ENCODE data around the gene LARP4.
A peak's percentile ranks its signal among the peaks of the same experiment; 100 is the strongest.
"Not testable (repeated sequence)": the region's sequence is repeated elsewhere in the genome, so short reads cannot be mapped to it uniquely, and the experiment has no call there.

Gene LARP4

DNA sequence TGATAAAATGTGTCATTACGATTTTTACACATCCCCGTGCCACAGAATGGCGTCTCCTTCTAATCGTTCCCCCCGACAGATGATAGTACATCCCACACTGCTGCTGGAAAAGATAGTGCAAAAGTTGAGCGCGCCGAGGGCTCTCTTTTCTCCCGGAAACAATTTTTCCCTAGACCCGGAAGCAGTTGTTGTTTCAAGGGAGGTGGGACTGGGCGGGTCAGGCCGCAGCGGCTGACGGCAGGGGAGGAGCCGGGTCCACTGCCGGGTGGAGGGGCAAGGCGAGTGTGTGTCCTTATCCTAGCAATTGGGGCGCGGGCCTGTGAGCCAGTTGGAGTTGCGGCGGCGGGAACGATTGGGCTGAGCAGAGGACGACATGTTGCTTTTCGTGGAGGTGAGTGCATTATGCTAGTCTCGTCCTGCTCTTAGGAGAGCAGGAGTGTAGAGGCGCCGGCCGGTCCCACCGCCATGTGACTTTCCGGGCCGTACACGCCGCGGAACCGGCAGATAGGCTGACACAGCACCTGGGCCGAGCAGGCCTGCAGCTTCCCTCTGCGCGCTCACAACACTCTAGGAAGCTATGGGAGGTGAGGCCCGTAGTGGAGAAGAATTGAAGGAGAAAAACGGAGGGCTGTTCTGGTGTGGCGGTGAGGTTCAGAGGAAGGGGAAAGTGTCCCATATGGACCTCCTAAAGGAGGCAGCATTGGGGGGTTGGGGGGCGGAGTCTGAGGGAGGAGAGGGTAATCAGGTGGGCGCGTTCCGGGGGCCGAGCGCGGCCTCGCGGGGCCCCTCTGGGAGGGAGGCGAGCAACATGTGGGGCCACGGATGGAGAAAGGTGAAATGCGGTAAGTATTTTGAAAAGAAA lies at the start of gene LARP4:
Gene LARP4 (plus strand): TSS at position 248 of the 862 bp plus-strand sequence. CDS start 126 bp downstream, at position 374.
- peak; percentile 98 for DNase-seq (ENCODE audit: low spot score)

DNA sequence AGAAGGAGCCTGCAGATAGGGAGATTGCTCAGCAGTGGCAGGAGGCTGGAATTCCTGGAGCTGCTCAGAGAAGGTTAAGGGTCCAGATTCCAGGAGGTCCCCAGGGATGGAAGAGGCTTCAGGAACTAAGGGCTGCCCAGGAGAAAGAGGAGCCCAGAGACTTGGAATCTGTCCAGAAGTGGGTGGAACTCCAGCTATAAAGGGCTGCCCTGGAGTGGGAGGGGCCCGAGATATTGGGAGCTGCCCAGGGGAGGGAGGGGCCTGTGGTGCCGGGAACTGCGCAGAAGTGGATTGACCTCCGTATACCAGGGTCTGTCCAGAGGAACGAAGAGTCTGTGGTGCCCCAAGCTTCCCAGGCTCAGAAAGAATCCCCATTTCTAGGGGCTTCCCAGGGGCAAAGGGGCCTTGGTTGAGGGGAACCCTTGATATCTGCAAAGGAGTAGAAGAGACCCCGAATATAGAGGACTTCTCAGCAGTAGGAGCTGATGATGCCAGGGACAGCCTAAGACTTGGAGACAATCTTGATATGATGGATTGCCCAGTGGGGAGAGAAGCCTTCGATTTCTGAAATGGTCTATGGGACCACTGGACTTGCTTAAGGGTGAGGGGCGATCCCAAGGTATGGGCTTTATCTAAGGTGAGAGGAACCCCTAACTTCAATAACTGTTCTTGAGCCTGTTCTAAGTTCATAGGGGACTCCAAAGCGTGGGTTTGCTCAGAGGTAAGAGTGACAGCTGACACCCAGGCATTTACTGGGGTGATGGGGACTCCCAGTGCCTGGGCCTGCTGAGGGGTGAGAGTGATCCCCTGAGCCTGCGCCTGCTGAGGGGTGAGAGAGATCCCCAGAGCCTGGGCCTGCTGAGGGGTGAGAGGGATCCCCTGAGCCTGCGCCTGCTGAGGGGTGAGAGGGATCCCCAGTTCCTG lies 49.3 kb upstream of the LARP4 start:
- DNase-seq (ENCODE audit: low spot score): no peak

DNA sequence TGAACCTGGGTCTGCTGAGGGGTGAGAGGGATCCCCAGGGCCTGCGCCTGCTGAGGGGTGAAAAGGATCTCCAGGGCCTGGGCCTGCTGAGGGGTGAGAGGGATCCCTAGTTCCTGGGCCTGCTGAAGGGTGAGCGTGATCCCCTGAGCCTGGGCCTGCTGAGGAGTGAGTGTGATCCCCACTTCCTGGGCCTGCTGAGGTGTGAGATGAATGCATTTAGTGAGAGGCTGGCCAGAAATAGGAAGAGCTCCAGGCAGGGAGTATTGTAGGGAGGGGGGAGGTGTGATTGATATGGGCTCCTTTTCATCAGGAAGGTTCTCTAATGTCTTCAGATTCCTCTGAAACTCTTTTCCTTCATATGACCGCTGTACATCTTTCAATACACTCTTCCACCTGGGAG lies 47.3 kb upstream of the LARP4 start:
- DNase-seq (ENCODE audit: low spot score): no peak

DNA sequence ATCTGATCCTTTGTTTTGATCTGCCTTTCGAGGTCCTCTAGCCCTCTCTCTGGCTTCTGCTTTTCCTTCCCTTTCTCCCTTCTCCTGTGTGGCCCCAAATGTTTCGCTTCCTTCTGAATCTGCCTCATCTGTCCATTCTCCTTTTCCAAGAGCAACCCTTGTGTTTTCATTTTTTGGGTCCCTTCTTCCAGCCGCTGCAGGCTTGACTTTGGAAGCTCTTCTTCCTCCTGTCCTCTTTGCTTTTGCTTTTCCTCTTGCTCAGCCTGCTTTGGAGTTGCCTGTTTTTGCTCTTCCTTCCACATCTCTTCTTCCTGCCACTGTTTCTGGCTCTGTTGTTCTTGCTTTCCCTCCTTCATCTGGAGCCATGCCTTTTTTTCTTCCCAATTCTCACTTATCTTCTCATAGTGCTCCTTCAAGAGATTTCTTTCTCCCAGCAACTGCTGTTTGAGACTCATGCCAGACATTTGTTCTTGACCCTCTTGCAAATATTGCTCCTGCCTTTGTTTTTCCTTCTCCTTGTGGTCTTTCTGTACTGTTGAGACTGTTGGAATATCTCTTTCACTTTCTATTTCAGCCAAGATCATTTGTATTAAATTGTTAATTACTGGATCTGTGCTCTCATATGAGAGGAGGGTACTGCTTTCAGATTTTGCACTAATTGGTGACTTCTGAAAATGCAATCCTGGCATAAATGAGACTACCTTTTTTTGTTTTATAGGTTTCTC lies 46.7 kb upstream of the LARP4 start:
- DNase-seq (ENCODE audit: low spot score): no peak

DNA sequence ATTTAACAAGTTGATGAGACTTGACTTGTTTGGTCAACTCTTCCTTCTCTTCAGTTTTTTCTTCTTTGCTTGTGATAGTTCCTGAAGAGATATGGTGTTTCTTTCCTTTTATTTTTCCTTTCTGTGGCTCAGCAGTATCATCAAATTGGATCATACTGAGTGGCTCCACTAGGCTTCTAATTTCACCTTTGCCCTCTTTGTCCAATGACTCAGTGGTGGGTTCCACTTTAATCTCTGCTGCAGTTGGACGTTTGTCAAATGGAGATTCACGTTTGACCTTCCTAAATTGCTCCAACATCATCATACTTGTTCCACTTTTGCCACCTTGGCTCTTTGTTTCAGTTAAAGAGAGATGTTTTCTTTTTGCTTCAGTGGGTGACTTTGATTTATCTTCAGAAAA lies 45.8 kb upstream of the LARP4 start:
- DNase-seq (ENCODE audit: low spot score): no peak

DNA sequence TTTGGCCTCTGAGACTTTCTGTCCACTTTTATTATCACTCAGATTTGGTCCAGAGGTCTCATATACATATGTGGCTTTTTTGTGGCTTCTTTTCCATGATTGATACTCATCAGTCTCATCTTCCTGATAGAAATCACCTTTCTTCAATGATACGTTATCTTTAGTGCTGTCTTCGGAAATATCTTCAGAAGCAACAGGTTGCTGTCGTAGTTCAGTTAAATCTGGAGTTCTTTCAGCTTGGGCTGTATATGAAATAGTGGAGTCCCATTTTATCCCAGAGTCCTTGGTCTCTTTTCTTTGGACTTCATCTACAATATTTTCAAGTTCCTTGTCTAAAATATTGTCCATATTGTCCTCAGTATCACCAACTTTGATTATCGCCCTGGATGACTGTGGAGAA lies 45.3 kb upstream of the LARP4 start:
- no peak for DNase-seq (ENCODE audit: low spot score)

DNA sequence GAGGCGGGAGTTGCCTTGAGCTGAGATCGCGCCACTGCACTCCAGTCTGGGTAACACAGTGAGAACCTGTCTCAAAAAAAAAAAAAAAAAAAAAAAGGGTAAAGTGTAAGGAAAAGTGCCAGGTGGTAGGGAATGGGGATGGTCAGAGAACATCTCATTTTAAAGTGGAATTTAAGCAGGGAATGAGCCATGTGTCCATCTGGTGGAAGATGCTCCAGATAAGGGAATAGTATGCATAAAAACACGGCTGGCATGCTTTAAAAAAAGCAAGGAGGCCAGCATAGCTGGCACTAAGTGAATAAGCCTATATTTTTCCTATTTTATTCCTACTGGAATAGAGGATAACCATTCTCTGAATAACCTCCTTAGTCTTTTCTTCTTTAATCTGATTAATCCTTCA lies 38.0 kb upstream of the LARP4 start:
- DNase-seq (ENCODE audit: low spot score): no peak

DNA sequence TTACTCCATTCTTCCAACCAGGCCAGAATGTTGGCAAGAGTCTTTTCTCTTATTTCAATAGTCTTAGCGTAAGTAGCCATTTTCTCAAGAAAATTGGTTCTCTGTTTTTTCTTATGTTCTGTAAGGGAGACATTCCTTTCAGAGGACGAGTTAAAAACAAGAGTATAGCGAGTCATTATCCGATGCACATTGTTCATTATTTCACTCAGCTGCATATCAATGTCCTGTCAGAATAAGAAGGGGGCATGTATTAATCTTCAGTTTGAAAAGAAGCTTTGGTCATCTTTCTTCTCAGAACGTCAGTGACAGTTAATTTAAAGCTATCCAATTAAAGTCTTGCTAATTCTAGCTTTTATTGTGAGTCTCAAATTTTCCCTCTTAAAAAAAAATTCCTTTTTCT lies 37.5 kb upstream of the LARP4 start:
- DNase-seq (ENCODE audit: low spot score): no peak

DNA sequence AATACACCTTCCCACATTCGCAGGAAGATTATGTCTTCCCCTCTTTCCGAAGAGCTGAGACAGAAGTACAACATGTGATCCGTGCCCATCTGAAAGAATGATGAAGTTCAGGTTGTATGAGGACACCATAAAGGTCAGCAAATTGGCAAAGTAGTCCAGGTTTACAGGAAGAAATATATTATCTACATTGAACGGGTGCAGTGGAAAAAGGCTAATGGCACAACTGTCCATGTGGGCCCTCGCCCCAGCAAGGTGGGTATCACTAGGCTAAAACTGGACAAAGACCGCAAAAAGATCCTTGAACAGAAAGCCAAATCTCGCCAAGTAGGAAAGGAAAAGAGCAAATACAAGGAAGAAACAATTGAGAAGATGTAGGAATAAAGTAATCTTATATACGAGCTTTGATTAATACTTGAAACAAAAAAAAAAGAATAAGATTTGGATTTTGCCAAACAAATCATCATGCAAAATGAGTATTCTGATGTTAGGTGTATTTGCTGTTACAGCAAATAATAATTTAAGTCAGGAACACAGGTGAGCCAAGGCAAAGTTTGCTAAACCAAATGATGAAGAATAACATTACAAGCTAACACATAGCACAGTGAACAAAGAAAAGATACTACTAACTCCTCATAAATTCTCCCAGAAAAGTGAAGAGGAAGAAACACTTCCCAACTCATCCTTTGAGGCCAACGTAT lies 34.8 kb upstream of the LARP4 start:
- no peak for DNase-seq (ENCODE audit: low spot score)

DNA sequence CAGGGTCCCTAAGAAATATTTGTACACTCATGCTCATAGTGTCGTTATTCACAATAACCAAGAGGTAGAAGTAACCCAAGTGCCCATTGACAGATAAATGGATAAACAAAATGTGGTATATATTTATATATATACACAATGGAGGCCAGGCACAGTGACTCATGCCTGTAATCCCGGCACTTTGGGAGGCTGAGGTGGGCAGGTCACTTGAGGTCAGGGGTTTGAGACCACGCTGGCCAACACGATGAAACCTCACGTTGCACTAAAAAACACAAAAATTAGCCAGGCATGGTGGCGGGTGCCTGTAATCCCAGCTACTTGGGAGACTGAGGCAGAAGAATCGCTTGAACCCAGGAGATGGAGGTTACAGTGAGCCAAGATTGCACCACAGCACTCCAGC lies 30.0 kb upstream of the LARP4 start:
- DNase-seq (ENCODE audit: low spot score): not testable (repeated sequence)

DNA sequence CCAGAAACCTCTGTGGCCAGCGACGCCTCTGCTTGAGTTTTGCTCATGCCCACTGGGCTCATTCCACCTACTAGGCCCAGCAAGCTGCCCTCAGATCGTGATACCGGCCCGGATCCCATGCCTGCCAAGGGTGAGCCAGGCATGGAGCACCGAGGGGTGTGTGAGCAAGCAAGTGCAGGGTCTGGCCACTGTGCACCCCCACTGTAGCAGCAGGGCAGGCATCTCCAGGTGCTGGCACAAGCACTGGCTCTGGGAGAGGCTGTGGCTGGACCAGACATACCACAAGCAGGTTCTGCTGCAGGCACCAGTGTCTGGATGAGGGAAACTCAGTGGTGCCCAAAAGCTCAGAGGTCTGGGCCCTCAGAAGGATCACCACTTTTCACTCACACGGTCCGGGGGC lies 24.9 kb upstream of the LARP4 start:
- no peak for DNase-seq (ENCODE audit: low spot score)

DNA sequence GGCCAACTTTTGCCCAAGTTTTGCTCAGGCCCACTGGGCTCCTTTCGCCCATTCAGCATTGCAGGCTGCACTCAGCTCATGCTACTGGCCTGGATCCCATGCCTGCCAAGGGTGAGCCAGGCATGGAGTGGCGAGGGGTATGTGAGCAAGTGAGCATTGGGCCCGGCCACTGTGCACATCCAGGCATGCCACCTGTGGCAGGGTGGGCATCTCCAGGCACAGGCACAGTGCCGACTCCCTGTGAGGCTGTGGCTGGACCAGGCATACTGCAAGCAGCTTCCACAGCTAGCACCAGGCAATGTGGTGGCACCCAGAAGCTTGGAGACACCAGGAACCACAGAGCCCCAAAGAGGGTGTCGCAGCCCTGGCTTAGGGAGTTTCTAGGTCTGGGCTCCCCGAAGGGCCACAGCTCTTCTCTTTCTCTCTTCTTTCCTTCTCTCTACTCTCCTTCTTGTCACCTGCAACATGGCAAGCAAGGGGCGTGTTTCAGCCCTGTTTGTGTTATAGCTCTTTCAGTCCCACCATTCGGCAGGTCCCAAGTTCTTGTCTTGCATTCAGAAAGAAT lies 19.8 kb upstream of the LARP4 start:
- DNase-seq (ENCODE audit: low spot score): no peak

DNA sequence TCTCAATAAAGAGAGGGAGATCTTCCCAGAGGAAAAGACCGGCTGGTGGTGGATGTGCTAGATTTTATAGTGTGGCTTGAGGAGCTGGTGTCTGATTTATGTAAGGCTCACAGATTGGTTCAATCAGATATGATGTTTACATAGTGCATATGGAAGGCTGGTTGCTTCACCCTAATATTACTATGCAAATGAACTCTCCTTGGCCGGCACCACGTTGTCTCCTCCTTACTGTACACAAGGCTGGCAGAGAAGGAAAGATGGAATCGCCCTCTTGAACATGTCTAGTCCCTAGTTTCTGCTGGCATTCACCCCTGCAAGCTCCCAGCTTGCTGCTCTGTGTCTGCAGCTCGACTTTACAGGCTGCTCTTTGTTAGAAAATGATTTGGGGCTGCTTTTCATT lies 13.2 kb upstream of the LARP4 start:
- DNase-seq (ENCODE audit: low spot score): peak; percentile 22

DNA sequence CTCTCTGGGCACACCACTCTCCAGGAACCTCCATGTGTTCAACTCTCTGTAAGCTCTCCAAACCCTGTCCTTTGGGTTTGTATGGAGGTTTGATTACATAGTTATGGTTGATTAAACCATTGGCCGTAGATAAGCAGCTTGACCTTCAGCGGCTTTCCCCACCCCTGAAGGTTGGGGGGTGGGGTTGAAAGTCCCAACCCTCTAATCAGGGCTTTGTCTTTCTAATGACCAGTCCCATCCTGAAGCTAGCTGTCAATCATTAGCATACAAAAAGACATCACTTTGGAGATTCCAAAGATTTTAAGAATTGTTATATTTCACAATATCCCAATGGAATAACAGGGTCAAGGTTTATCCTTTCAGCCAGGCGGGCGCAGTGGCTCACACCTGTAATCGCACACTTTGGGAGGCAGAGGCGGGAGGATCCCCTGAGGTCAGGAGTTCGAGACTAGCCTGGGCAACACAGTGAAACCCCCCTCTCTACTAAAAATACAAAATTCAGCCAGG lies 12.7 kb upstream of the LARP4 start:
- DNase-seq (ENCODE audit: low spot score): no peak

DNA sequence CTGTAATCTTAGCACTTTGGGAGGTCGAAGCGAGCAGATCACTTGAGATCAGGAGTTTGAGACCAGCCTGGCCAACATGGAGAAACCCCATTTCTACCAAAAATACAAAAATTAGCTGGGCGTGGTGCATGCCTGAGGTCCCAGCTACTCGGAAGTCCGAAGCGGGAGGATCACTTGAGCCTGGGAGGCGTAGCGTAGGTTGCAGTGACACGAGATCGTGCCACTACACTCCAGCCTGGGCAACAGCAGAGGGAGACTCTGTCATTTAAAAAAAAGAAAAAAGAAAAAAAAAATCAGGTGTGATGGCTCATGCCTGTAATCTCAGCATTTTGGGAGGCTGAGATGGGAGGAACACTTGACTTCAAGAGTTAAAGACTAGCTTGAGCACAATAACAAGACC lies 11.9 kb upstream of the LARP4 start:
- DNase-seq (ENCODE audit: low spot score): not testable (repeated sequence)

DNA sequence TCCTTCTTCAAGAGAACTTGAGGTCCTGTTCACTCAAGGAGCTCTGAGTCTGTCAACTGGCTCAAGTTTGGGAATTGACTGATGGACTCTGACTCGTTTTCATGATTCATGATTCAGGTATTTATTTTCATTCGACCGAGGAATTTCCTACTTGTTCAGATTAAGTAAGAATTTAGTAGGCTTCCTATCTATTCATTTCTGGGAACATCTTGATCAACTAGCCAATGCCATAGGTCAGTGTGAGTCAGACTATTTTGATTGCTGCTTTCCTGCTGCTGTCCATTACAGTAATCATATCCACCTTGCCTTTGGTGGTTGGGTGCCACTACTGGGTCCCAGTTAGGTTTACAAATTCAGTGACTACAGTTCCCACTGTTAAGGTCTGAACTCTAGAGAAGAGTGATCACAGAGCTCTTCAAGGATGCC lies 10.4 kb upstream of the LARP4 start:
- DNase-seq (ENCODE audit: low spot score): no peak

DNA sequence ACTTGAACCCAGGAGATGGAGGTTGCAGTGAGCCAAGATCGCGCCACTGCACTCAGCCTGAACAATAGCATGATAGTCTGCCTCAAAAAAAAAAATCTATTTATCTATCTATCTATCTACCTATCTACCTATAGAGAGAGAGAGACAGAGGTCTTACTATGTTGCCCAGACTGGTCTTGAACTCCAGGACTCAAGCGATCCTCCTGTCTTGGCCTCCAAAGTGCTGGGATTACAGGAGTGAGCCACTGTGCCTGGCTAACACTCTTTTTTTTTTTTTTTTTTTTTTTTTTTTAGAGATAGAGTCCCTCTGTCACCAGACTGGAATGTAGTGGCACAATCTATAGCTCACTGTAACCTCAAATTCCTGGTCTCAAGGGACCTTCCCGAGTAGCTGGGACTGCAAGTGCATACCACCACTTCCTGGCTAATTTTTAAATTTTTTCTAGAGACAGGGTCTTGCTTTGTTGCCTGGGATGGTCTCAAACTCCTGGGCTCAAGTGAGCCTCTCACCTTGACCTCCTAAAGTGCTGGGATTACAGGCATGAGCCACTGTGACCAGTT lies 6.1 kb upstream of the LARP4 start:
- no peak for DNase-seq (ENCODE audit: low spot score)

DNA sequence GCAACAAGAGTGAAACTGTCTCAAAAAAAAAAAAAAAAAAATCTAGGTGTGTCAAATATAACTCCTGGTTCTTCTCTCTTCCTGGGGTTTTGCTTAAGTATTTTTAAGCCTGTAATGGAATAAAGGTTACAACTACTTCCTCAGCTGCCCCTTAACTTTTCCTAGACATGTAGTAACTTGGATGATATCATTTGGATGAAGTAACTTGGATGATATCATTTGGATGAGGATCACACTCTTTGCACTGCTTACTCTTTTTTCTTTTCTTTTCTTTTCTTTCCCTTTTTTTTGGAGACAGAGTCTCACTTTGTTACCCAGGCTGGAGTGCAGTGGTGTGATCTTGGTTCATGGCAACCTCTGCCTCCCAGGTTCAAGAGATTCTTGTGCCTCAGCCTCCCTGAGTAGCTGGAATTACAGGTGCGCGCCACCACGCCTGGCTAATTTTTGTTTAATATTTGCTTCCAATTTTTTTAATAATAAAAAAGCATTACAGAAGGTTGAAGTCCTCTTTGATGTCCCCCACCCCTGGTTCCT lies 3.5 kb upstream of the LARP4 start:
- no peak for DNase-seq (ENCODE audit: low spot score)

DNA sequence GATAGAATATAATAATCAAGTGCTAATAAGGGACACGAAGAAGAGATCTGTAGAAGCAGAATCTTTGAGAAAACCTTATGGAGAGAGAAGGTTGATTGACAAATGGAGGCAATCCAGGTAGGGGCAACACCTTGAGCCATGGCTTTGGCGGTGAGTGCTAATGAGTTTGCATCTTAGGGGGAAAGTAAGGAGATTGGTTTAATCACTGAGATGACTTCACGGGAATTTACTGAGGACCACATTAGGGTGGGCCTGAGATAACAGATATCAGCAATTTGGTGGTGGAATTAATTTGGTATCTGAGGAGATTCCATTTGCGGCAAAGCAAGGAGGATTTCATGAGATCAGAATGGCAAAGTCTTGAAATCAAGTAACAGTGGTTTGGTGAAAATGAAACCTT lies 1.8 kb upstream of the LARP4 start:
- DNase-seq (ENCODE audit: low spot score): no peak

DNA sequence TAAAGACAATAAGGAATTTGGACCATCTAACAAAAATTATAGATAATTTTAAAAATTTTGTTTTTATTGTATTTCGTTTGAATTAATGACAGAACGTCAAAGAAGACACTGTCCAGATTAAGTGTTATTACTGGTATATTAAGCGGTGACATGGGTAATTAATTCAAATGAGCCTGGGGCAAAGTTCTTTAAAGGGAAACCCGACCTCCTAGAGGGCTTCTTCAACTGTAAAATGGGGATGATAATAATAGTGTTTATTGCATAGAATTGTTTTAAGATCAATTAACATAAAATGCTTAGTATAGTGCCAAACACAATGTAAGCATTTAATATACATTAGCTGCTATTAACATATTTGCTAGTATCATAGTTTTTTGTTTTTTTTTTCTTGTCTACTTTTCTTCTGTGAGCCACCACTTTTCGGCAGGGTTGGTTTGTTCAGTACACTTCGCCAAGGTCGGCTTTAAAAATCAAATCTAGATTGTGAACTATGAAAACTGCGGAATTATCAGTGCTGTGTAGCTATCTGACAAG lies 514 bp upstream of the LARP4 start:
- peak; percentile 66 for DNase-seq (ENCODE audit: low spot score)
